SK-N-MC (cell line): ENCODE measurements around the gene PTGES3L.

ENCODE experiments used
- DNase-seq: peaks from one replicate; pipeline ENCODE4 v3.0.0-alpha.2; 2011; ENCODE audit warnings: low read depth, low spot score
- H3K27ac ChIP-seq: fragments of 200-600 bp; sonication (generic); 2 replicates; pipeline ENCODE4 v1.5.1; 2016; ENCODE audit warnings: mixed run types
- H3K36me3 ChIP-seq: fragments of 200-600 bp; sonication (generic); 2 replicates; pipeline ENCODE4 v1.6.1; 2017; ENCODE audit warnings: antibody characterized with exemption, low read length, mixed read lengths; ENCODE audit not compliant: insufficient read depth
- H3K4me3 ChIP-seq: fragments of 200-600 bp; sonication (generic); 2 replicates; pipeline ENCODE4 v1.5.1; 2016
- H3K9ac ChIP-seq: fragments of 200-600 bp; sonication (generic); 2 replicates; pipeline ENCODE4 v1.8.0; 2017; ENCODE audit warnings: mixed run types, mixed read lengths; ENCODE audit not compliant: insufficient read length
- H3K9me3 ChIP-seq: fragments of 200-600 bp; sonication (generic); 2 replicates; pipeline ENCODE4 v1.6.1; 2017; ENCODE audit warnings: low read depth, mild to moderate bottlenecking, antibody characterized with exemption, low read length, moderate library complexity, mixed read lengths
- EZH2 ChIP-seq: fragments of 200-600 bp; sonication (generic); IDR thresholded peaks from one replicate; pipeline ENCODE4 v1.6.1; 2017; ENCODE audit warnings: antibody characterized with exemption
- FOXP2 ChIP-seq: optimal IDR thresholded peaks from 2 replicates; pipeline ENCODE3; 2011; ENCODE audit warnings: mild to moderate bottlenecking, moderate library complexity; ENCODE audit not compliant: insufficient read depth; ENCODE audit errors: extremely low read length, control extremely low read depth
- POLR2AphosphoS5 ChIP-seq: IDR thresholded peaks from 2 replicates; pipeline ENCODE4 v1.6.1; 2012; ENCODE audit warnings: mild to moderate bottlenecking, low read depth, low read length, borderline replicate concordance

Gene PTGES3L

DNA sequence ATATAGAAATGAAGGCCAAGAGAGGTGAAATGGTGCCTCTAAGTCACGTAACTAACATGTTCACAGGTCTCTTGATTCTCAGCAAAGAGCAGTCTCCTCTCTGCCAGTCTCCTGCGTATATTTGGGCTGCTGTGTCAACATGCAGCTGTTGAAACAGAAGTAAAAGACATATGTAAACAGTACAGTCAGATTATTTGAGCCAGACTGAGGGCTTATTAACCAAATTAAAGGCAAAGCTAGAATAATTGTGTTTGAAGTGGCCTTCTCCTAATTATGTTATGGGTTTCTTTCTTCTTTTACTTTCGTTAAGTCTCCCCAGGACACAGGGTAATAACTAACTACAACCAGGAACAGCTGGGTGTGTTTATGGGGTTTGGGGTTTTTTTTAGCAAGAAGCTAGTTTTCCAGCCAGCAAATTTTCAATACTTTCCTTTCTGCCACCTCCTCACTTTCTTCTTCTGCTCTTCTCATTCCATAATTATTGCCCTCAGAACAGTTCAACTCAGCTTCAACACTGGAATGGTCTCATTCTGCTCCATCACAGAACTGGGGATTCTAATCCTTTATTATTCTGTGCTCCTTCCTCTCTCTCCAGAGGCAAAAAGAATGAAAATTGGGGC, 60.9 kb downstream of the PTGES3L start:
- Histone ChIP-seq H3K9me3 (no peaks in the 10 kb centered on the region), H3K36me3 (no peaks in the 10 kb centered on the region), H3K9ac (peak overlapping the region; percentile 24), H3K27ac (peak overlapping the region; percentile 14), H3K4me3 (no peak overlapping the region)
- no peak for DNase-seq
- no peak for TF ChIP-seq FOXP2
- TF ChIP-seq POLR2AphosphoS5, result no peak
- TF ChIP-seq EZH2, result no peak
